ENCODE measurements around the gene ANKRD44.

ANKRD44 gene

GRCh38 chr2:196992466-196992865, 318.1 kb downstream of the ANKRD44 start:
- no peak for DNase-seq (ENCODE audit: low read depth in 2 of 2, low spot score in 1 of 2)

GRCh38 chr2:196990788-196991461, 319.7 kb downstream of the ANKRD44 start:
- no peak for DNase-seq (ENCODE audit: low read depth in 2 of 2, low spot score in 1 of 2)

DNA sequence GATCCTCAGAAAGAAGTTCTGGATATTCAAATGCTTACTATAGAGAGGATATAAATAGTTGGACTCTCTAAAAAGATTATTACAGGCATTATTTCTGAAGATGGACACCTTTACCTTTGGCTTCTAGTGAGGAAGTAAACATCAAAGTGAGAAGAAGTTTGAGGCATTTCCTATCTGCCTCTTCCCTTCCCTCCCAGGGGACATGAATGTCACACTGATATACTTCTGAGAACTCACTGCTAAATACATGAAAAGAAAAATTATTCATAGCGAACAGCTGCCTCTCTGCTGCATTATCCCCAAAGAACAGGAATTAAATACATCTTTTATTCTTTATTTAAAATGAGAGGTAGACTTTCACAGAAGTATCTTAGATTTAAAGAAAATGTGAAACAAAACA, 320.5 kb downstream of the ANKRD44 start:
- no peak for DNase-seq (ENCODE audit: low read depth in 2 of 2, low spot score in 1 of 2)

DNA sequence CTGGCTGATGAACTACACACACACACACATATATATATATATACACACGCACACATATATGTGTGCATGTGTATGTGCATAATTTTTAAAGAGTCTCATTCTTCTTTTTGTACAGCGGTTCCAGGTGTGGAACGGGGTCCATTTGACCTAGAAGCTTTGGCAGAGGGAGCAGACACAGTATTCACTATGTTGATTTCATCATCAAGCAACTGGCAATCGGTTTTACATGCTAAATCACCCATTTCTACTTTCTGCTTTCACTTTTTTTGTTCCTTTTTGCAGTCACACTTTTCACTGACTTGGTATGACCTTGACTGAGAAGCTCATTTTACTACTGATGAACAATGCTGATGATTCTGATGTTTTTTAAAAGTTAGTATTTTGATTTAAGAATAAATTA, 321.1 kb downstream of the ANKRD44 start:
- DNase-seq (ENCODE audit: low read depth in 2 of 2, low spot score in 1 of 2) = no peak

GRCh38 chr2:196988639-196989038, 321.9 kb downstream of the ANKRD44 start:
- no peak for DNase-seq (ENCODE audit: low read depth in 2 of 2, low spot score in 1 of 2)

DNA sequence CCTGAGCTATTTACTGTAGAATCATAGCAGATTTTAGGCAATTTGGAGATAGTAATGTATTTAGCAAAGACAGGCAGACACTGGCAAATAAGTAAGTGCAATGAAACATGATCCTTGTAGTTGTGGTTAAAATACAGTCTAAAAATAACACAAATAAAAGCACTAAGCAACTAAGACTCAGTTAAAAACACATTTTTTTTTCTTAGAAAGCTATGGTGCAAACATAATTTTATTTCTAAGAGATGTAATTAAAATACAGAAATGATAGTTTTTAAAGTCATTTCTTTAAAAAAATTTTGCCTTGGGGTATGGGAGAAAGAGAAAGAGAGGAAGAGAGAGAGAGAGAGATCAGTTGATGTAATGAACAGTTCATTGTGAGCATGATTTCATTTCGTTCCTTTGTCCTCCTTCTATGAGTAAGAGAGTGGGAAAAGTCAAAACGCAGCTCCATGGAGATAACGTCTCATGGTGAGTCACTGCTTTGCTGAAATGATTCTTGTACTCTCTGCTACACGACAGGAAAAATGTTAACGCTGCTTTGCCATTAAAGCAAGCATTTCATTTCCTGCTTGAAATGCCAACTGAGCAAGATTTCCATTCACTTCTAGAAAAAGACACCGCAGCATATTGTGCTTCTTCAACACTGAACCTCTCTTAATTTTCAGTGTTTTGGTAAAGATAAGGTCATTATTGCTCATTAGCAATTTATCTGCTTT, 322.8 kb downstream of the ANKRD44 start:
- DNase-seq (ENCODE audit: low read depth in 2 of 2, low spot score in 1 of 2) = no peak

DNA sequence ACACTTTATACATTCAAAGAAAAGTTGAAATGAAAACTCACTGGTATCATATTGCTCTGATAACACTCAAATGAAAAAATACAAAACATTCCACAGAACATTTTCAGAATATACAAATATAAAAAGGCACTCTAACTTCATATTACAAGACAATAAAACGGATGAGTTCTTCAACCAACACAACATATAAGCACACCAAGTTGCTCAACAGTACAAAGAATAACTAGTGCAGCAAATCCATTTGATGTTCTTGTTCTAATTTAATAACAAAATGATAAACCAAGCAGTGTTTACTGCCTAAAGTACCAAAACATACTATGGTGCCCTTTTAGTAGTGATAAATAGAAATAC, 323.3 kb downstream of the ANKRD44 start:
- no peak for DNase-seq (ENCODE audit: low read depth in 2 of 2, low spot score in 1 of 2)

GRCh38 chr2:196985511-196986183, 324.9 kb downstream of the ANKRD44 start:
- DNase-seq (ENCODE audit: low read depth in 2 of 2, low spot score in 1 of 2) = no peak

- no peak for DNase-seq (ENCODE audit: low read depth in 2 of 2, low spot score in 1 of 2)
Measured at GRCh38 chr2:196984903-196985302, 325.7 kb downstream of the ANKRD44 start.

DNA sequence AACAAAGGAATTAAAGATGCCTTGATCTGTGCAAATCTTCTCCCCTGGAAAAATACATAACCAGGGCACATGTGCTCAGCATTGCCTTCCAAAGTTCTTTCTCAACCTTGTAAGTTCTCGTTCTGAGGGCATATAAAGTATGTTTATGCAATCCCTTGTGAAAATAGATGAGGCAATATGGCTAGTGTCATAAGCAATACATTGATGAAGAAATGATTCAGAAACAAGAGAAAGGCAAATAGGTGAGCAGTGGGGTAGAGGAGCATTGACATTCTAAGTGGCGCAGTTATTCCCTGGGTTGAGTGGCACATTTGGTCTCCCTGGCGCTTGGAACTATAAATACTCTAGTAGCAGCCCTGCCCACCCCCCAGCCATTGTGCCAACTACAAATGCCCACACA, 326.6 kb downstream of the ANKRD44 start:
- no peak for DNase-seq (ENCODE audit: low read depth in 2 of 2, low spot score in 1 of 2)

DNA sequence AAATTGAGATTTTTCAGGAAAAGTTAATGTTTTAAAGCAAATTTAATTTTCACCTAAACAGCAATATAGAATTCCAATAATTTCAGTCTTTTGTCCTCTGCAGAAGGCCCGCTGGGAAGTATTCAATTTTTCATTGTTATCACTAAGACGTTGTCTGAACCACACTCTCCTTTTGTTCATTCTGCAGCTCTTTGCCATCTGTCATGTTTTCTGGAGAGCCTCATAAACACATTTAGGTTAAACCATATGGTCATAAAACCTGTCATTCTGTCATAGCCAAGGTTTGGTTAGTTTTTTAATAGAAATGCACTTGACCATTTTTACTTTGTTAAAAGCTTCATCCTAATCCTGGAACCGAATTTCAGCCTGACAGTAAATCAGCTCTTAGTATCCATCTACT, 330.1 kb downstream of the ANKRD44 start:
- DNase-seq (ENCODE audit: low read depth in 2 of 2, low spot score in 1 of 2) = no peak

DNA sequence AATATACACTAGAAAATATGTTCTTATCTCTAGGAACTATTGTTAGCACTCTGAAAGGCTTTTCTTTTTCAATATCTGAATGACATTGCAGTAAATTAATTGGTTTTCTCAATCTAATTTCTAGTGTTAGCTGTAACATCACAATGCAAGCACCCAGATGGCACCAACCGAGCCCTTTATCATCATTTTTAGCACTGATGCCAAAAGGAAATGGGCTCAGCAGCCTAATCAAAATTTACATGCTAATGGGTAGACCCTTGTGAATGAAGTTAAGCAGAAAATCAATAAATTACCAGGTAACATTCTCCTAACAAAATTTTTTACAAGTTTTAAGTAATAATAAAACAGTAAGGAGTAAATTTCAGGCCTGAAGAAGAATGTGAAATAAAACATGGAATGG, 330.6 kb downstream of the ANKRD44 start:
- DNase-seq (ENCODE audit: low read depth in 2 of 2, low spot score in 1 of 2) = no peak

DNA sequence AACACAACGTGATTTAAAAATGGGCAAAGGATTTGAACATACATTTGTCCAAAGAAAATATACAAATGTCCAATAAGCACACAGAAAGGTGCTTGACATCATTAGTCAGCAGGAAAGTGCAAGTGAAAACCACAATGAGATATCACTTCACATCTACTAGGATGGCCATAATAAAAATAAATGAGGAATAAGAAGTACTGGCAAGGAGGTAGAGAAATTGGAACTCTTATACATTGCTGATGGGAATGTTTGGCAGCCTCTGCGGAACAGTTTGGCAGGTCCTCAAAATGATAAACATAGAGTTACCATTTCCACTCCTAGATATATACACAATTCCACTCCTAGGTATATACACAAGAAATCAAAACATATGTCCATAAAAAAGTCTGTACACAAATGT, 333.1 kb downstream of the ANKRD44 start:
- no peak for DNase-seq (ENCODE audit: low read depth in 2 of 2, low spot score in 1 of 2)

GRCh38 chr2:196974970-196975369, 335.6 kb downstream of the ANKRD44 start:
- no peak for DNase-seq (ENCODE audit: low read depth in 2 of 2, low spot score in 1 of 2)

- DNase-seq (ENCODE audit: low read depth in 2 of 2, low spot score in 1 of 2) = no peak
Measured at GRCh38 chr2:196971574-196972279, 338.9 kb downstream of the ANKRD44 start.

- no peak for DNase-seq (ENCODE audit: low read depth in 2 of 2, low spot score in 1 of 2)
Measured at GRCh38 chr2:196970099-196970498, 340.5 kb downstream of the ANKRD44 start.

DNA sequence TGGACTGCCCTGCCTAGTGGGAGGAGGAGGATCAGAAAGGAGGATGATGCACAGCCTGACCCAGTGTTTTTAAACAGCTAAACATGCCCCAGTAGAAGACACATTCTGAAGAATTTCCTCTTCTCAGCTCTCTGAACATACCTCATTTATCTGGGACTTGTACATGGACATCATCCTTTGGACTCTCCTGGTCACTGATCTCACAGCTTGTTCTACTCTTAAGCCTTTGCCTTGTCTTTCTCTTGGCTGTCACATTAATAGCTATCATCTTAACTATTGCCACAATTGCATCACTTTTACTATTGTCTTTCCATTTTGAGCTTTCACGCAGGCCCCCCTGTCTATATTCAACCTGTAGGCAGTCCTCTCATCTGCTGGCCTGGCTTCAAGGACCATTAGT, 342.1 kb downstream of the ANKRD44 start:
- no peak for DNase-seq (ENCODE audit: low read depth in 2 of 2, low spot score in 1 of 2)

- DNase-seq (ENCODE audit: low read depth in 2 of 2, low spot score in 1 of 2) = no peak
Measured at GRCh38 chr2:196967775-196968174, 342.8 kb downstream of the ANKRD44 start.

DNA sequence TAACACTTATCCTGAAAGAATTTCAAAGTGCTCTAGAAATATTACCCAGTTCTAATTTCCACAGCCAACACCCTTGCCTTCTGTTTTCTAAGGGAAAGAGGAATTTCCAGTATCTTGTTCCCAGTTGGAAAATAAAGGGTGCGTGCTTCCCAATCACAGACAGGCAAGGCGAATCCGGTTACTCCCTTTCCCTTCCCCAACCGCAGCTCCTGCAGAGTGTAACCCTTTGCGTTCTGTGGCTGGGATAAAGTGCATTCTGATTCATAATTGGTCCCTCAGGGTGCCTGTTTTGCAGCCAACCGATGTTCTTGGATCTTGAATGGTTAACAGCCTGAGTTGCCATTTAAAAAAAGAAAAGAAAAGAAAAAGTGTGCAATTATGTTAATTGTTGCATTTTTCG, 343.5 kb downstream of the ANKRD44 start:
- no peak for DNase-seq (ENCODE audit: low read depth in 2 of 2, low spot score in 1 of 2)

DNA sequence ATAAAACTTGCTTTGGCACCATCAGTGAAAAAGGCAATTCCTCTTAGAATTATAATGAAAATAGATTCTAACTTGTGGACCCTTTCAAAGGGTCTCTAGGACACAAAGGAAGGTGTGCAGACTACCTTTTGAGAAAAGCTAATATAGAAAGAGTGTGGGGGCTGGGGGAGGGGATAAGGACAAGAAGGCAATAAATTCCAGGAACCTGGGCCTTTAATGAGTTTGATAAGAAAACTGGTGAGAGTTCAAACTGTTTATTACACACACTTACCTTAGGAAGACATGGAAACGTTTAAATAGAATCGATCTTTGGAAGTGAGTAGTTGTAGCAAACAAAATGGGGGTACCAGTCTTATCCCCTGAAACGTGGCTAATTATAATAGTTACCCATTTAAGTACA, 344.5 kb downstream of the ANKRD44 start:
- no peak for DNase-seq (ENCODE audit: low read depth in 2 of 2, low spot score in 1 of 2)

GRCh38 chr2:196965651-196966050, 344.9 kb downstream of the ANKRD44 start:
- no peak for DNase-seq (ENCODE audit: low read depth in 2 of 2, low spot score in 1 of 2)

DNA sequence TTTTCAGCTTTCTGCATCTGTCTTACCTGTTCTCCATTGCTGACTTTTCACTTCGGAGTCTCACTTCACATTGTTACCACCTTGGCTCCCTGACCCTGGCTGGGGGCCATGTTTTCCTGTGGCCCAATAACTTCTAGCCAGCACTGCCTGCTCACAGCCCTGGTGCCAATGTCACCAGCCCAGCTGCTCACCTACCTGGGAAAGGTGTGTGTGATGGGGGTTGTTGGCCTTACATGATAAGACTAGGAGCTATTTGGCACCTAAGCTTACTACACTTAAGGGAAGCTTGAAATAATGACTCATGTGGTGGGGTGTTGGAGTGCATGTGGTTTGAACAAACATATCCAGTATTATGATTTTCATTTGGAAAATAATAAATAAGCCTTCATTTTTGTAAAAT, 346.6 kb downstream of the ANKRD44 start:
- DNase-seq (ENCODE audit: low read depth in 2 of 2, low spot score in 1 of 2) = no peak

All from stimulated activated CD8-positive, alpha-beta memory T cell treated with anti-CD3 and anti-CD28 coated beads, Interleukin-4, amount 100 ng/mL, for 1 hour (primary cell).